NCI-H2107 treated with DMSO at 0.1 percent for 48 hours (cell line): ENCODE results near the gene SELENOO.

Experiments used
- DNase-seq: peaks from one replicate; lab custom pipeline; 2025; ENCODE audit not compliant: unreplicated experiment; lab: John Stamatoyannopoulos, UW

Gene SELENOO

DNA sequence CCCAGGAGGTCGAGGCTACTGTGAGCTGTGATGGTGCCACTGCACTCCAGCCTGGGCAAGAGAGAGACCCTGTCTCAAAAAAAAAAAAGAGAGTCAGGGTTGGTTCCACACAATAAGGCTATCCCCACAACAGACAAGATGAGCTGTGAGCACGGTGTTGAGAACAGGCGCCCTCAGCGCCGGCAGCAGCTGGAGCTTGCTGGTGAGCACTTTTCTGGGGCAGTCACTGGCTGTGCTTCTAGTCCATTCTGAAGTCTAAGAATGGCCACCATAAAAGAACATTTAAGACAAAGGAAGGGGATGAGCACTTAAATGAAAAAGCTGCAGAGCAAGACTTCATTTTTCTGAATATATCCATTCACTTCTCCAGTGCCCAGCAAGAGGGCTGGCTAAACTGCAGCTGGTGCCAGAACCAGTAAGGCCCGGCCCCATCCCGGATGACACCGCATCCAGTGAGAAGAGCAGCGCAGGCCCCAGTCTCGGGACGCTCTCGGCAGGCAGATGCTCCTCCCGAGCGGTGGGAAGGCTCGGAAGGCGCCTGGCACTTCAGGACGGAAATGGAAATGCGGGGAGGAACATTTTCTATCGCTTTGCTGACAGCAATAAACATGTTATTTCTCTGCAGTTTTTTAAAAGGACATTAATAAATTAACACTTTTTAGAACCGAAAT, 31.8 kb downstream of the SELENOO start:
- DNase-seq, result no peak

DNA sequence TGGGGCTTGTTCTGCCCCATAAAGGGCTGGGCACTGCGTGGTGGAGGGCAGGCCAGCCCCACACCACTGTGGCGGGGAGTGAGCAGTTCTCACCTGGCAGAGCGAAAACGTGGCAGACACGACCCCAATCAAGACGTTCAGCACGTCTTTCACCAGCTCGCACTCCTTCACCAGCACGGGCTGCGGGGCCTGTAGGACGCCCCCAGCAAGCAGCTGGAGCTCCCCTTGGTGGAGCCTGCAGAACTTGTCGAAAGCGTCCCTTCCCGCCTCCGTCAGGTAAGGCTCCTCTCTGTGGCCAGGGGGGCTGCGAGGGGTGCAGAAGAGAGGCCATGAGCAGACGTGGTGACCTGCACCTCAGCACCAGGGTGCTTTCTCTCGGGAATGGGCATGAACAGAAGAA, 32.4 kb downstream of the SELENOO start:
- DNase-seq, result no peak

DNA sequence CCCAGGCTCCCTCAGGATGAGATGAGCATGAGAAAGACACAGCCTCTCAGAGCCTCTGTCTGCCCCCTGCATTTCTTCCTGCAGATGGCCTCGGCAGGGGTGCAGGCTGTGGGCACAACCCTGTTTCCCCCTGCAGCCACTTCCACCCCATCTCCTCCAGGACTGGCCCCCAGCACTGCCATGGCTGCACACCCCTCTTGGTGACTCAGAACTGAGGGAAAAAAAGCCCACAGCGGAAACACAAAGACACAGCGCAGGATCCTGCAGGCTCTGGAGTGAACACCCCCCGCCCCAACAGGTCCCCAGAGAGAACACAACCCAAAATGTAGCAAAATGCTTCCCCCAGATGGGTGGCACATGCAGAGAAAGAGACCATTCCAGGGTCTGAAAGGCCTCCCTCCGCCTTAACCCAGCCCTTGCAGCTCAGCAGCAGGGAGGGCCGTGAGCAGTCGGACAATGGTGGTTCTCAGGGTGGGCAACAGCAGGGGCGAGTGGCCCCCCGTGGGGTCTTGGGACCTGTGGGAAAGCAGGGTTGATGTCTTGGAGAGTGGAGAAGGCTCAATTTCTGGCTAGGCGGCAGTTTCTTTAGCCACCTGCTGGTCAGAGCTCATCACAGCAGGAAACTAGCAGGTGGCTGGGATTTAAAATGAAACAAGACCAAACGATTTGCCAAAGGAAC, 36.1 kb downstream of the SELENOO start:
- DNase-seq, result peak; percentile 29

DNA sequence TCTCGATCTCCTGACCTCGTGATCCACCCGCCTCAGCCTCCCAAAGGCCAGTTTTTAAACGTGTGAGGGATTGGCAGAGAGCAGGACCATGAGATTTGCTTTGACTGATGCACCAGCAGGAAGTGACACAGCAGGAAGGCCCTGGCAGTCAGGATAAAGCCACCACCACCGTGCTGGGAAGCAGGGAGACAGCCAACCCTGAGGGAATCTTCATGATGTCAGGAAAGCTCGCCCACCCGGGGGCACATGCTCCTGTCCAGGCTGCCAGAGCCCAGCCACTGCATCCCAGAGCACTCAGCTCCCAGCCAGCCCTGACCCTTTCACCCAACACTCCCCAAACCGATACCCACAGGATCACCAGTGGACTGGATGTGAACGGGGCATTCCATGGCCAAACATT, 37.9 kb downstream of the SELENOO start:
- DNase-seq, result no peak

DNA sequence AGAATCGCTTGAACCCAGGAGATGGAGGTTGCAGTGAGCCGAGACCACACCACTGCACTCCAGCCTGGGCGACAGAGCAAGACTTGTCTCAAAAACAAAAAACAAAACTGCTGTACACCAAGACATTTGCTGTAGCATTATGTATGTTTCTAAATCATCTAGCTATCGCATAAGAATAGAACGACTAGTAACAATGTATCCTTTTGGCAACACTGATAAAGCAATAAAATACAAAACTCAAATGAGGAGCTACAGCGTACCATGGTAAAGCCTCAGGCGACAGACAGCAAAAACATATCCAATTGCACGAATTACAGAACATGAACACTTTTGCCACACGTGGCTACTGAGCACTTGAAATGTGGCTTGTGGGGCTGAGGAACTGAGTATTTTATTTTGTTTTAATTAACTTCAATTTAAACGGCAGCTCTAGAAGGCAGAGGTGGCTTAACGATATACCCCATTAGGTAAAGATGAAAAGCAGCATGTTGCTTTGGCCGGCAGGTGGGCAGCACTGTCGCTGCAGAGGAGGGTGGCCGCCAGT, 41.7 kb downstream of the SELENOO start:
- DNase-seq, result no peak

DNA sequence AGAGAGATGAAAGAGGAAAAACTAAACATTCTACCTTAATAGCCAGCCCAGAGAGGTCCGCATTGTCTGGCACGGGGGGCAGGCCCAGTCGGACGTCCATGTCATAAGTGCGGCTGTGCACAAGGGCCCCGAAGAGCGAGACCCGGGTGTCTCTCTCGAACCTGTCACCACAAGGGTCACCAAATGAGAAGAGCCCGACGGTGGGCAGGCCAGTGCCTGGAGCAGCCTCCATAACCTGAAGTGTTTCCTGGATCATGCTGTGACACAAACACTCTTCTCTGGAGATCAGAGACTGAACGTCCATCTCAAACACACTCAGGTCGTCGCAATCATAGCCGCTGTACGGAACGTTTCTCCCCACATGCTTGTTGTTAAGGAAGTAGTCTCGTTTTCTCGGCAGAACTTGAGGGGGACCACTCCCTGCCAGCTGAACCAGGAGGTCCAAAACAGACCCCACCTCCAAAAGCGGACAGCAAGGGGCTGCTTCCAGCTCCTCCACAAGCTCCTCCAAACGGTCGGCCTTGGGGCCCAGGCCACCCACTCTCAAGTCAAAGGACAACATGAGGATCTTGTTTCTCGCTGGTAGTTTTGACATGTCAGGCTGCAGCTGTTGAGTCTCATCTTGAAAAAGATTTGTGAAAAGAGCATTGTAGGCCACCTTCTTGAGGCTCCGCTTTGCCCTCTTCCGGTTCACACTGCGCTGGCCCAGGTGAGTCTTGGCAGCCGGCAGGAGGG, 43.0 kb downstream of the SELENOO start:
- no peak for DNase-seq

DNA sequence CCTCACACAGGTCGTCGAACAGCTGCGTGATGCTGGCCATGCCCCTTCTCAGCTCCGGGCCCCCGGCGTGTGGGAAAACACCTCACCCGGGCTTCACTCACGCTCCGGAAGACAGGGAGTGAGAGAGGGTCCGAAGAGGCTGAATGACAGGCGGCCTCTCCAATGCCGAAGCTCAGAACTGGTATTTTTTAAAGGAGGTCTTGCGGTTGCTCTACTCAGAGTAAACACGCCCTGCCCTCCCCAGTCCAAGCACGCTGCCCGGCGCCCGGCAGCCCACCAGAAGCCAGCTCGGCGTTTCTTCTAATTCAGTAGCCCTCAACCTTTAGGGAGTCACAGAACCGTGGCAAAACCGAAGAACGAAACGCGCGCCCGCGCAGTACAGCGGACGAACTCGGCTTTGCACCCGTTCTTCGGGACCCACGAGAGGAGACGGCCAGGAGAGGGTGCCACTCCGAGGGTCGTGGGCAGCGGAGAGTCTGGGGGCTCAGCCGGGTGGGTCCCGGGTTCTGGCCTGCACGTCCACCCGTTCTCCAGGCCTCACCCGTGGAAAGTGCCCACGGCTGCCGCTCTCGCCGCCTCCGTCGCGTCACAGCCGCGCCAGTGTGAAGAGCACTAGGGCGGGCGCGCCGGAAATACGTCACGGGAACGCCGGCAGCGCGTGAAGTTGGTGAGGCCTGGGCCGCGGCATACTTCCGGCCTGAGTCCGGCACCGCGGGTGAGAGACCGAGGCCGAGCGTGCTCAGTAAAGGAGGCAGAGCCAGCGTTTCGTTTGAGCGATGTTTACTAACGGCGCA, 43.8 kb downstream of the SELENOO start, which contains the start of gene TUBGCP6:
TSS of gene TUBGCP6 (minus strand) at position 604 of the 794 bp plus-strand sequence. CDS start at position 40, 564 bp downstream.
- peak; percentile 25 for DNase-seq

DNA sequence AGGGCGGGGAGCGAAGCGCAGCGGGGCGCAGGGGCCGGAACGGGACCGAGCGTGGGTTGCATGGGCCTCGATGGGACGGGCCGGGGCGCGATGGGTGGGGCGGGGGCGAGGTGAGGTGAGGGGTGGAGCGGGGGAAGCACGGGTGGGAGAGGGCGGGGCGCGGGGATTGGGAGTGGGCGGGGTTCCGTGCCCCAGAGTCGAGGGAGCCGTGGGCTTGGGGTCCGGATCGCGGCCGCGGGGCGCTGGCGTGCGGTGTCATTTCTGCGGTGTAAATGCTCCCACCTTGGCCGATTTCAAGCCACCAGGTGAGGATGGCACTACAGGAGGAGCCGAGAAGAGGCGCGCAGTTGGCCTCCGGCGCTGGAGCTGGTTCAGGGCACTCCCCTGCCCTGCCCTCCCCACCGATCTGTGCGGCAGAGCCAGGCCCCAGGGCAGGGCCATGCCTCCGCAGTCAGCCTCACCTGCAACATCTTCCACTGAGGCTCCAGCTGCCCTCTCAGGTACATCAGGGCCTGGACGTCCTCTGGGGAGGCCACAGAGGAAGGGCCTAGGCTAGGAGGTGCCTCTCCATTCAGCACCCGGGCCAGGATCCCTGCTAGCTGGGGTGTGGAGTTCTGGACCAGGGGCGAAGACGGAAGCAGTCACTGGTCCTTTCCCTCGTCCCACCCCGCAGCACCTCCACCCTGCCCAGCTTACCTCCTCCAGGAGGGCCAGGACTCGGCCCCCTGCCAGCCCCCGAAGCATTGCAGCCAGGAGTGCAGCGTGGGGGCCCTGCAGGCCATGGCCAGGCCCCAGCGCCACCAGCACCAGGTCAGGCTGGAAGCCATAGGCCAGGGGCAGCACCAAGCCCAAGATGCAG, 44.6 kb downstream of the SELENOO start:
- no peak for DNase-seq

DNA sequence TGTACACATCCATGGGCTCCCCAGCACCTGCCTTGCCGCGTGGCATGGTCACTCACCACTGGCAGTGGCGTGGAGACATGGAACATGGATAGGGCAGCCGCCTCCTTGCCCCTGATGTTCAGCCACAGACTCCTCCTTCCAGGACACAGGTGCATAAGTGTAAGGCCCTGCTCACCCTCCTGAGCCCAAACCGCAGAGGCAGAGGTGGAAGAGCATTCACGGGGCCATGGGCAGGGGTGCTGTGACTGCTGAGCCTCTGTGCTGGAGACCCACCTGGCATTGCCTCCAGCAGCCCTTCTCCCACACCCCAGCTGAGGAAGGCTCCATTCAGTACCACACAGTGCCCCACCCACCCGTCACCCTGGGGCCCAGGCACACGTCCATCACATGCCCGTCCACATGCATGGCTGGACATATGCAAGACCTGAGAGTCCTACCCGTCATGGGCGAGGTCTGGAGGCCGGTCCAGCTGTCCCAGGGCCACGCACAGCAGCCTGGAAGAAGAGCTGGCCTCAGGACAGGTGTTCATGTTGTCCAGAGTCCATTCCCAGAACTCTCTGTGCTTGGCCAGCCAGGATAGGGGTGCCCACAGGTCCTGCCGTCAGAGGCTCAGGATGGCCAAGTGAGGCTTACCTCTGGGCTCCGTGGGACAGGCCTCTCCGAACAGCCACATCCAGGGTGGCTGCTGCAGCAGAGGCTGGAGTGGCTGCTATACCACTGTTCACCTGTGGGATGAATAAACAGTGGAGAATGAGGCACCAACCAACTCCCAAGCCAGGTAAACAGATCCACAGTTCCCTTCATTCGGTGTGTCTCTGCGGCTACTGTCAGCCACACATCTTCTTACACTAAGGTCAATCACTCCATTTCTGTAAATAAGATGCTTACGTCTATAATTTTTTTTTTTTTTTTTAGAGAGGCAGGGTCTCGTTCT, 45.7 kb downstream of the SELENOO start:
- DNase-seq, result no peak

DNA sequence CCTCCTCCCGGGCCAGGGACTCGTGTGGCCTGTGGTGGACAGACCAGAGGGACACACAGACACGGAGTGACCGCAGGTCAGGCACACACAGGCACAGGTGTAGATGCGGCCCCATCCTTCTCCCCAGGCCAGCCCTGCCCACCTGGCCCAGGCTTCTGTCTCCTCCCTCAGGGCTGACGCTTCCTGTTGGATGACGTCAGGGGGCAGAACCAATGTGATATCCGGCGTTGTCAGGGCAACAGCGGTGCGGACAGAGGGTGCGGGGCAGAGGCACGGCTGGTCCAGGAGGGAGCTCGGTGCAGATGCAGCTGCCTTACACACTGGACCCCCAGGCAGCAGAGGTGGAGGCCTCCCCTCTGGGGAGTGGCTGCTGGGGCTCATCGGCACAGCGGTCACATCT, 46.9 kb downstream of the SELENOO start:
- no peak for DNase-seq

DNA sequence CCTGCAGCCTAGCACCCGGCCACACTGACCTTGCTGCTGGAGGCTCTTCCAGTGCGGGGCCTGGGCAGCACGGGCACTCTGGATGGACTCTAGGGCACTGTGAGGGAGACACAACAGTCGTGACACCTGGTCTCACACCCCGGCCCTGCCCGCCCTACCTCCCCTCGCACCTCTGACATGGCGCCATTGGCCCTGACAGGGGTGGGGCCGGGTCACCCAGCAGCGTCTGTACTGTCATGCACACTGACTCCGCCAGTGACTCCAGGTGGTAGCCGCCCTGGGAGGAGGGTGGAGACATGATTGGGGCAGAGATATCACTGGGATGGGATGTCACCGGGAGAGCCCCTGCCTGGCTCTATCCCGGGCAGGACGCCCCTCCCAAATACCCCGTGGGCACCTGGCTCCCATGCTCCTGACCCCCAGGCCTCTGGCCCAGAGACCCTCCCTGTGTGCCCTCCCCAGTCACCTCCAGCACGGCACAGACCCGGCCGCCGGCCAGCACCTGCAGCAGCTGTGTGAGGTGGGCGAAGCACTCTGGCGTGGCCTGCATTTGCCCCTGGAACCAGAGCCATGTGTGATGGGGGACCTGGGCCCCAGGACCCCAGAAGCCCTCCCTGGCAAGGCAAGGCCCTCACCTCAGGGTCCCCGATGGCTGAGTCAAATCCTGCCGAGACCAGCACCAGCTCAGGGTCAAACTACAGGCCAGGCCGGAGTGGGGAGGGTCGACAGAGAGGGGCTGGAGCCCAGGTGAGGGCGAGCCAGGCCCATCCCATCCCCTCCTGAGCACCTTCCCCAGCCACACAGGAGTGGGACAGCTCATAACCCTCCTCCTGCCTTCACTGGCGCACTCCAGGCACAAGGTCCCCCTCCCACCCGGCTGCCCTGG, 47.6 kb downstream of the SELENOO start:
- DNase-seq, result no peak

DNA sequence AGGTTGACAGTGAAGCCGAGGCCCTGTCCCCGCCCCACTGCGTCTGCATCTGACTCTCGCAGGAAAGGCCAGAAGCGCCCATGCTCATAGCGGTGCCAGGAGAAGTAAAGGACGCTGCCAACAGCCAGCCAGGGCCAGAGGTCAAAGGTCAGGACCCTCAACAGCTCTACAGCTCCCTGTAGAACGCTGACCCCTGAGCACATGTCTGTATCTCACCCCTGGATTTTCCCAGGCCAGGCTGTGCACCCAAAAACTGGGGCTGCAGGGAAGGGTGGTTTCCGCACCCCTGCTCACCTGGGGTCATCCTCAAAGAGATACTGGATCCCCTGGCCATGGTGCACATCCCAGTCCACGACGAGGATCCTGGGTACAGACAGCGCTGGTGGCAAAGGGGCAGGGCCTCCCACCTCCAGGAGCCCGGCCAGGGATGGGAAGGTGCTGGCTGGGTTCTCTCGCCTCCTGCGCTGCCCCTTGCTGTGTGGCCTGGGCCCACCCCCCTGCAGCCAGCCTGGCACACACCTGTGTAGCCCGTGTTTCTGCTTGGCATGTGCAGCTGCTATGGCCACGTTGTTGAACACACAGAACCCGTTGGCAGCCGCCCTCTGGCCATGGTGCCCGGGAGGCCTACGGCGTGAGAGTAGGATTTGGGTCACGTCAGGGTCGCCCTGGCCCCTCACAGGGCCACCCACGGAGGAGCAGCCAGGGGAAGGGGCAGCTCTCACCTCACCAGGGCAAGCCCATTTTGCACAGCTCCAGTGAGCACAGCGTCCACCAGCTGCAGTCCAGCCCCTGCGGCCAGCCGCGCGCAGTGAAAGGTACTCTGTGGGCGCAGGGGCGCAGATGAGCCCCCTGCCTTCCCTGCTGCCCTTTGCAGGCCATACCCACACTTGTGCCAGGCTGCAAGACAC, 48.8 kb downstream of the SELENOO start:
- no peak for DNase-seq

DNA sequence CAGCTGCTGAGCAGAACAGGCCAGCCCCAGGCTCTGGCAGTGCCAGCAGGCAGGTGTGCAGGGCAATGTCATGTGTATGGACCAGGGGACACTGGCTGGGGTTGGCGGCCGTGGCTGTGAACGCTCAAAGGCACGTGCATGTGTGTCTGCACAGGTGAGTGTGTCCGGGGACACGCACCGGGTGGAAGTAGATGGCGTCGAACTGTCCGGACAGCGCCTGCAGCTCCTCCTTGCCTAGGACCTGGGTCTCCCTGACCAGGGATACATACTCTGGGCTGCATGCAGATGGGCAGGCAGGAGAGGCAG, 49.4 kb downstream of the SELENOO start:
- no peak for DNase-seq

DNA sequence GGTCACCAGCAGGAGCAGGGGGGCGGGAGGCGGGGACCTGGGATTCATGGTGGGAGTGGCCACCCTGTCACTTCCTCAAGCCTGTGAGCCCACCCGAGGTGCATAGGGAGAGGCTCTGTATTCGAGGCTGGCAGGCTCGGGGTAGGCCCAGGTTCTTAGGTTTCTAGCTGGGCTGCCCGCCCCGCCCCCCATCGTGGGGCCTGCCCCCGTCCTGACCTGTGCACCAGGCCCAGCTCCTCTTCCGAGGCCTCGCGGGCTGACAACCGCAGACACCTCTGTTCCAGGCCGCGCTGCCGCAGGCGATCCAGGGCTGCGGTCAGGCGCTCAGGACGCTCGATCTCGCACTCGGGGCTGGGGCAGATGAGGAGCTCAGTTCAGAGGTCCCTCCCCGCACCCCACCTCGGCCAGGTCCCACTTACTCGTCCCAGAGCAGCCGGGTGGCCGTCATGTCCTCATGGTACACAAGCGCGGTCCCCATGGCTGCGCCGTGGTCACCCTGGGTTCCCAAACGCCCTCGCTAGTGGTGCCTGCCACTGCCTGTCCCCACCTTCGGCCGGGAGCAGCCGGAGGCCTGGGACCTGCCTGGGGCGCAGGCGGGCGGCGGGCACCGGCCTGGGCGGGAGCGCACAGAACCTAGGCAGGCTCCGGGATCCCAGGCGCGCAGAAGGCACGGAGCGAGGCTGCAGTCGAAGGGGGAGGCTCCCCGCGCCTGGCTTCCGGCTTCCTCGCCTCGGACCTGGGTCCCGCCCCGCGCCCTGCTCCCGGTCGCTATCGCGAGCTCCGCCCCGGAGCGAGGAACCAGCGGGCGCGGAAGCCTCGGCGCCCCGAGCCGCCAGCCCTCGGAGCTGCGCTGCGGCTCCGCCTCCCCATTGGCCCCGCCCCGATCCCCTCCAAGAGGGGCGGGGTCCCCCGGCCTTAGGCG, 50.0 kb downstream of the SELENOO start, which contains the start of gene HDAC10:
TSS of gene HDAC10 (minus strand) at position 711 of the 922 bp plus-strand sequence. CDS start at position 478, 233 bp downstream.
- no peak for DNase-seq

DNA sequence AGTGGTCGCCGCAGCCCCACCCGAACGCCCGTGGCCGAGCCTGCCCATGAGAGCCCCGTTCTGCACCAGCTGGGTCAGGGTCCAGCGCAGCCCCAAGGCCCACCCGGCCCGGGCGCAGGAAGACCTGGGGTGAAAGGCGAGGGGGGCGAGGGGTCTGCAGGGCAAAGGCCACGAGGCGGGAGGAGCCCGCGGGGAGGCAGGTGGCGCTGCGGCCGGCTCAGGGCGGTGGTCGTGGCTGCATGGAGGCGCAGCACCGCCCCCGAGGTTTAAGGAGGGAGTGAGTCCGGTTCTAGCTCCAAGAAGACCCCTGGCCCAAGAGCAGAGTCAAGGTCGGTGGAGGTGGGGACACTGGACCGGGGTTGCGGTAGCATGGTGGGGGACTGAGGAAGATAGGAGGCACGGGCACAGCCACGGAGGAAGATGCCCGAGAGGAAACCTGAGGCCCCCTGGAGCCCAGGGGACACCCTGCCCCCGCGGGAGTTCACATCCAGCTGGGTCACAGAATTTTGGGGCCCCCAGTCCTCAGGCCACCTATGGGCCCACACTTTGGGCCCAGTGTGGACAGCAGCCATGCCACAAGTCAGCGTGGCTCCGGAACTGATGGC, 50.8 kb downstream of the SELENOO start:
- no peak for DNase-seq
